ENCODE results near the gene MRPL20. TPM values are rescaled to one million over a fixed set of nuclear protein-coding genes. Genes with fewer than 3 reads are reported as not detected.
"Not testable (repeated sequence)": the region's sequence is repeated elsewhere in the genome, so short reads cannot be mapped to it uniquely, and the experiment has no call there.

MRPL20 gene
- total RNA-seq, 1 donor from 2014 or later = 117 TPM

GRCh38 chr1:1403653-1404052 is 3.4 kb downstream of the MRPL20 start:
- Mint-ChIP-seq H3K27me3 (ENCODE audit: low read depth) (no peaks in the 10 kb centered on the region), H3K27ac (ENCODE audit: unreplicated experiment) (no peak overlapping the region), H3K4me1 (peaks cover 36% of the 10 kb centered on the region), H3K4me3 (peak overlapping the region; percentile 94), H3K9me3 (no peaks in the 10 kb centered on the region), H3K36me3 (ENCODE audit: low read depth) (peaks cover 16% of the 10 kb centered on the region)
- DNase-seq (ENCODE audit: low read depth, low spot score) = no peak
- TF ChIP-seq, protein P1, sequence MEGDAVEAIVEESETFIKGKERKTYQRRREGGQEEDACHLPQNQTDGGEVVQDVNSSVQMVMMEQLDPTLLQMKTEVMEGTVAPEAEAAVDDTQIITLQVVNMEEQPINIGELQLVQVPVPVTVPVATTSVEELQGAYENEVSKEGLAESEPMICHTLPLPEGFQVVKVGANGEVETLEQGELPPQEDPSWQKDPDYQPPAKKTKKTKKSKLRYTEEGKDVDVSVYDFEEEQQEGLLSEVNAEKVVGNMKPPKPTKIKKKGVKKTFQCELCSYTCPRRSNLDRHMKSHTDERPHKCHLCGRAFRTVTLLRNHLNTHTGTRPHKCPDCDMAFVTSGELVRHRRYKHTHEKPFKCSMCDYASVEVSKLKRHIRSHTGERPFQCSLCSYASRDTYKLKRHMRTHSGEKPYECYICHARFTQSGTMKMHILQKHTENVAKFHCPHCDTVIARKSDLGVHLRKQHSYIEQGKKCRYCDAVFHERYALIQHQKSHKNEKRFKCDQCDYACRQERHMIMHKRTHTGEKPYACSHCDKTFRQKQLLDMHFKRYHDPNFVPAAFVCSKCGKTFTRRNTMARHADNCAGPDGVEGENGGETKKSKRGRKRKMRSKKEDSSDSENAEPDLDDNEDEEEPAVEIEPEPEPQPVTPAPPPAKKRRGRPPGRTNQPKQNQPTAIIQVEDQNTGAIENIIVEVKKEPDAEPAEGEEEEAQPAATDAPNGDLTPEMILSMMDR (conservative IDR thresholded peaks at IDR 0.05) = no peak

- not testable (repeated sequence) for DNase-seq (ENCODE audit: low read depth, low spot score); H3K27me3 Mint-ChIP-seq (ENCODE audit: low read depth); H3K9me3 Mint-ChIP-seq; H3K27ac Mint-ChIP-seq (ENCODE audit: unreplicated experiment)
- peaks cover 36% of the 10 kb centered on the region for H3K4me1 Mint-ChIP-seq
- H3K36me3 Mint-ChIP-seq (ENCODE audit: low read depth) = peaks cover 19% of the 10 kb centered on the region
- H3K4me3 Mint-ChIP-seq = peak overlapping the region; percentile 94
Measured at GRCh38 chr1:1402901-1403392, 4.1 kb downstream of the MRPL20 start.

- H3K9me3 Mint-ChIP-seq = no peaks in the 10 kb centered on the region
- DNase-seq (ENCODE audit: low read depth, low spot score) = peak; percentile 40
- peaks cover 3% of the 10 kb centered on the region for H3K27me3 Mint-ChIP-seq (ENCODE audit: low read depth)
- no peak overlapping the region for H3K27ac Mint-ChIP-seq (ENCODE audit: unreplicated experiment)
- peaks cover 19% of the 10 kb centered on the region for H3K36me3 Mint-ChIP-seq (ENCODE audit: low read depth)
- H3K4me1 Mint-ChIP-seq = peaks cover 38% of the 10 kb centered on the region
- TF ChIP-seq, protein P1 (conservative IDR thresholded peaks at IDR 0.05) = peak; percentile 67
- H3K4me3 Mint-ChIP-seq = peak overlapping the region; percentile 94
Measured at GRCh38 chr1:1402072-1402900, 4.8 kb downstream of the MRPL20 start.

GRCh38 chr1:1401457-1402010 is 5.6 kb downstream of the MRPL20 start:
- TF ChIP-seq, protein P1 (conservative IDR thresholded peaks at IDR 0.05) = no peak
- Mint-ChIP-seq H3K36me3 (ENCODE audit: low read depth) (peaks cover 19% of the 10 kb centered on the region), H3K9me3 (no peaks in the 10 kb centered on the region), H3K4me3 (peak overlapping the region; percentile 94), H3K4me1 (peaks cover 38% of the 10 kb centered on the region), H3K27me3 (ENCODE audit: low read depth) (peaks cover 3% of the 10 kb centered on the region), H3K27ac (ENCODE audit: unreplicated experiment) (no peak overlapping the region)
- no peak for DNase-seq (ENCODE audit: low read depth, low spot score)

GRCh38 chr1:1400576-1401456 is 6.3 kb downstream of the MRPL20 start:
- TF ChIP-seq, protein P1 (conservative IDR thresholded peaks at IDR 0.05) = no peak
- Mint-ChIP-seq H3K9me3 (no peaks in the 10 kb centered on the region), H3K27ac (ENCODE audit: unreplicated experiment) (peak overlapping the region; percentile 45), H3K27me3 (ENCODE audit: low read depth) (peaks cover 3% of the 10 kb centered on the region), H3K36me3 (ENCODE audit: low read depth) (peaks cover 19% of the 10 kb centered on the region), H3K4me1 (peaks cover 33% of the 10 kb centered on the region), H3K4me3 (peak overlapping the region; percentile 94)
- DNase-seq (ENCODE audit: low read depth, low spot score) = no peak

Measured in neural crest cell (in vitro differentiated cells).